Measurements from ENCODE around the gene GPR157.

- no peak for TF ChIP-seq TAF1 (IDR thresholded peaks at IDR 0.05; ENCODE audit: borderline replicate concordance, insufficient read depth, low read length)
- no peak for TF ChIP-seq SIN3A (IDR thresholded peaks at IDR 0.05; ENCODE audit: borderline replicate concordance, insufficient read depth, low read length)
- TF ChIP-seq POLR2AphosphoS5 (IDR thresholded peaks at IDR 0.05; ENCODE audit: low read depth, low read length) = no peak
- TF ChIP-seq REST (IDR thresholded peaks at IDR 0.05; ENCODE audit: insufficient read depth in 1 of 2, low read depth in 2 of 2, low read length in 2 of 2) = no peak
- no peak for TF ChIP-seq FOXP2 (optimal IDR thresholded peaks at IDR 0.05; ENCODE audit: borderline replicate concordance, extremely low read depth, extremely low read length, insufficient read depth)
Measured at GRCh38 chr1:9139930-9140329, 11.0 kb upstream of the GPR157 start.

All from PFSK-1 (cell line).